ENCODE results near the gene NRXN2.
"Not testable (repeated sequence)": the region's sequence is repeated elsewhere in the genome, so short reads cannot be mapped to it uniquely, and the experiment has no call there.

GRCh38 chr11:64561429-64561828 is 161.6 kb downstream of the NRXN2 start:
- TF ChIP-seq NBN (conservative IDR thresholded peaks at IDR 0.05); CTCF (CRISPR knock-in tag; IDR thresholded peaks at IDR 0.05); HNF4G (IDR thresholded peaks at IDR 0.05; ENCODE audit: borderline replicate concordance, low read depth, low read length); HNF4G (CRISPR knock-in tag; IDR thresholded peaks at IDR 0.05; ENCODE audit: borderline replicate concordance, low read depth); SRSF1 (optimal IDR thresholded peaks at IDR 0.05; ENCODE audit: low read depth, low read length); POLR2AphosphoS2 (IDR thresholded peaks at IDR 0.05; ENCODE audit: low read depth, low read length); FOXP4 (CRISPR knock-in tag; IDR thresholded peaks at IDR 0.05); MED1 (CRISPR knock-in tag; IDR thresholded peaks at IDR 0.05); HDAC6 (IDR thresholded peaks at IDR 0.05; ENCODE audit: low read depth, low read length); POLR2A (IDR thresholded peaks at IDR 0.05; ENCODE audit: insufficient read depth in 1 of 2, low read depth in 2 of 2, low read length in 2 of 2): not testable (repeated sequence)
- TF ChIP-seq, protein P1, sequence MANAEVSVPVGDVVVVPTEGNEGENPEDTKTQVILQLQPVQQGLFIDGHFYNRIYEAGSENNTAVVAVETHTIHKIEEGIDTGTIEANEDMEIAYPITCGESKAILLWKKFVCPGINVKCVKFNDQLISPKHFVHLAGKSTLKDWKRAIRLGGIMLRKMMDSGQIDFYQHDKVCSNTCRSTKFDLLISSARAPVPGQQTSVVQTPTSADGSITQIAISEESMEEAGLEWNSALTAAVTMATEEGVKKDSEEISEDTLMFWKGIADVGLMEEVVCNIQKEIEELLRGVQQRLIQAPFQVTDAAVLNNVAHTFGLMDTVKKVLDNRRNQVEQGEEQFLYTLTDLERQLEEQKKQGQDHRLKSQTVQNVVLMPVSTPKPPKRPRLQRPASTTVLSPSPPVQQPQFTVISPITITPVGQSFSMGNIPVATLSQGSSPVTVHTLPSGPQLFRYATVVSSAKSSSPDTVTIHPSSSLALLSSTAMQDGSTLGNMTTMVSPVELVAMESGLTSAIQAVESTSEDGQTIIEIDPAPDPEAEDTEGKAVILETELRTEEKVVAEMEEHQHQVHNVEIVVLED (CRISPR knock-in tag; IDR thresholded peaks at IDR 0.05; ENCODE audit: borderline replicate concordance): not testable (repeated sequence)
- TF ChIP-seq, protein P2, sequence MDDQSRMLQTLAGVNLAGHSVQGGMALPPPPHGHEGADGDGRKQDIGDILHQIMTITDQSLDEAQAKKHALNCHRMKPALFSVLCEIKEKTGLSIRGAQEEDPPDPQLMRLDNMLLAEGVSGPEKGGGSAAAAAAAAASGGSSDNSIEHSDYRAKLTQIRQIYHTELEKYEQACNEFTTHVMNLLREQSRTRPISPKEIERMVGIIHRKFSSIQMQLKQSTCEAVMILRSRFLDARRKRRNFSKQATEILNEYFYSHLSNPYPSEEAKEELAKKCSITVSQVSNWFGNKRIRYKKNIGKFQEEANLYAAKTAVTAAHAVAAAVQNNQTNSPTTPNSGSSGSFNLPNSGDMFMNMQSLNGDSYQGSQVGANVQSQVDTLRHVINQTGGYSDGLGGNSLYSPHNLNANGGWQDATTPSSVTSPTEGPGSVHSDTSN (CRISPR knock-in tag; IDR thresholded peaks at IDR 0.05; ENCODE audit: borderline replicate concordance): not testable (repeated sequence)
- TF ChIP-seq, protein P3, sequence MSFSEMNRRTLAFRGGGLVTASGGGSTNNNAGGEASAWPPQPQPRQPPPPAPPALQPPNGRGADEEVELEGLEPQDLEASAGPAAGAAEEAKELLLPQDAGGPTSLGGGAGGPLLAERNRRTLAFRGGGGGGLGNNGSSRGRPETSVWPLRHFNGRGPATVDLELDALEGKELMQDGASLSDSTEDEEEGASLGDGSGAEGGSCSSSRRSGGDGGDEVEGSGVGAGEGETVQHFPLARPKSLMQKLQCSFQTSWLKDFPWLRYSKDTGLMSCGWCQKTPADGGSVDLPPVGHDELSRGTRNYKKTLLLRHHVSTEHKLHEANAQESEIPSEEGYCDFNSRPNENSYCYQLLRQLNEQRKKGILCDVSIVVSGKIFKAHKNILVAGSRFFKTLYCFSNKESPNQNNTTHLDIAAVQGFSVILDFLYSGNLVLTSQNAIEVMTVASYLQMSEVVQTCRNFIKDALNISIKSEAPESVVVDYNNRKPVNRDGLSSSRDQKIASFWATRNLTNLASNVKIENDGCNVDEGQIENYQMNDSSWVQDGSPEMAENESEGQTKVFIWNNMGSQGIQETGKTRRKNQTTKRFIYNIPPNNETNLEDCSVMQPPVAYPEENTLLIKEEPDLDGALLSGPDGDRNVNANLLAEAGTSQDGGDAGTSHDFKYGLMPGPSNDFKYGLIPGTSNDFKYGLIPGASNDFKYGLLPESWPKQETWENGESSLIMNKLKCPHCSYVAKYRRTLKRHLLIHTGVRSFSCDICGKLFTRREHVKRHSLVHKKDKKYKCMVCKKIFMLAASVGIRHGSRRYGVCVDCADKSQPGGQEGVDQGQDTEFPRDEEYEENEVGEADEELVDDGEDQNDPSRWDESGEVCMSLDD (CRISPR knock-in tag; IDR thresholded peaks at IDR 0.05; ENCODE audit: borderline replicate concordance): not testable (repeated sequence)
